Measurements from ENCODE around the gene ZNF215. TPM values are rescaled to one million over a fixed set of nuclear protein-coding genes. Genes with fewer than 3 reads are reported as not detected.
"Not testable (repeated sequence)": the region's sequence is repeated elsewhere in the genome, so short reads cannot be mapped to it uniquely, and the experiment has no call there.

Gene ZNF215
- total RNA-seq, 1 donor from 2014 or later, result 2.9 TPM

DNA sequence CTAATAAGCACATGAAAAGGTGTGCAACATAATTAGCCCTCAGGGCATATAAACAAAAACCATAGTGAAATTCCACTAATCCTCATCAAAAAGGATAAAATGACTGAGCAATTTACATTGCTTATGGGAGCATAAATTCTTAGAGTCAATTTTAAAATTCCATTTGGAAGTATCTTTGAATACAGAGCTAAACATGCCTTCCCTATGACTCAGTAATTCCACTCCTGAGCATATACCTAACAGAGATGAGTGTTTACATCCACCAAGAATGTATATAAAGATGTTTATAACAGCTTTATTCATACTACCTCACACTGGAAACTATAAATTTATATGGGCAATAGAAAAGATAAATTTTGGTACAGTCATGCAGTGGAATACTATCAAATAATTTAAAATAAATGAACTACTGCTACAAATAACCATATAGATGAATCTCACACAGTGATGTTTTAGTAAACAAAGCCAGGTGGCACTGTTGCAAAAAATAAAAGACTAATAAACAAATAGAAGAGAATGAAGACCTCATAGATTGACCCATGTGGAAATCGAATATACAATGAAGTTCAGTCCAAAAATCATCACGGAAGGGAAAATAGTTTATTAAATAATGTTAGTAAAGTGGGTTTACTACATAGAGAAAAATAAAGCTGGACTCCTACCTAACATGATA, 25.8 kb upstream of the ZNF215 start:
- H3K9me3 Mint-ChIP-seq (ENCODE audit: unreplicated experiment), result peaks cover 3% of the 10 kb centered on the region
- TF ChIP-seq EZH2 (IDR thresholded peaks at IDR 0.05; ENCODE audit: insufficient read depth, low read length), result no peak
- TF ChIP-seq, protein P1, sequence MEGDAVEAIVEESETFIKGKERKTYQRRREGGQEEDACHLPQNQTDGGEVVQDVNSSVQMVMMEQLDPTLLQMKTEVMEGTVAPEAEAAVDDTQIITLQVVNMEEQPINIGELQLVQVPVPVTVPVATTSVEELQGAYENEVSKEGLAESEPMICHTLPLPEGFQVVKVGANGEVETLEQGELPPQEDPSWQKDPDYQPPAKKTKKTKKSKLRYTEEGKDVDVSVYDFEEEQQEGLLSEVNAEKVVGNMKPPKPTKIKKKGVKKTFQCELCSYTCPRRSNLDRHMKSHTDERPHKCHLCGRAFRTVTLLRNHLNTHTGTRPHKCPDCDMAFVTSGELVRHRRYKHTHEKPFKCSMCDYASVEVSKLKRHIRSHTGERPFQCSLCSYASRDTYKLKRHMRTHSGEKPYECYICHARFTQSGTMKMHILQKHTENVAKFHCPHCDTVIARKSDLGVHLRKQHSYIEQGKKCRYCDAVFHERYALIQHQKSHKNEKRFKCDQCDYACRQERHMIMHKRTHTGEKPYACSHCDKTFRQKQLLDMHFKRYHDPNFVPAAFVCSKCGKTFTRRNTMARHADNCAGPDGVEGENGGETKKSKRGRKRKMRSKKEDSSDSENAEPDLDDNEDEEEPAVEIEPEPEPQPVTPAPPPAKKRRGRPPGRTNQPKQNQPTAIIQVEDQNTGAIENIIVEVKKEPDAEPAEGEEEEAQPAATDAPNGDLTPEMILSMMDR (IDR thresholded peaks at IDR 0.05; ENCODE audit: insufficient read depth, low read depth, low read length), result no peak
- no peak overlapping the region for H3K27ac Mint-ChIP-seq (ENCODE audit: unreplicated experiment)

DNA sequence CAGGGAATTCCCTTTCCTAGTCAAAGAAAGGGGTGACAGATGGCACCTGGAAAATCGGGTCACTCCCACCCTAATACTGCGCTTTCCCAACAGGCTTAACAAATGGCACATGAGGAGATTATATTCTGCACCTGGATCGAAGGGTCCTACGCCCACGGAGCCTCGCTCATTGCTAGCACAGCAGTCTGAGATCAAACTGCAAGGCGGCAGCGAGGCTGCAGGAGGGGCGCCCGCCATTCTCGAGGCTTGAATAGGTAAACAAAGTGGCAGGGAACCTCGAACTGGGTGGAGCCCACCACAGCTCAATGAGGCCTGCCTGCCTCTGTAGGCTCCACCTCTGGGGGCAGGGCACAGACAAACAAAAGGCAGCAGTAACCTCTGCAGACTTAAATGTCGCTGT, 21.4 kb upstream of the ZNF215 start:
- H3K27ac Mint-ChIP-seq (ENCODE audit: unreplicated experiment); H3K79me2 ChIP-seq (ENCODE audit: insufficient read depth, low read length); H3K4me3 ChIP-seq (ENCODE audit: insufficient read depth, low read depth, low read length); FAIRE-seq; H3K27me3 Mint-ChIP-seq (ENCODE audit: low read depth, unreplicated experiment); DNase-seq (ENCODE audit: low read depth); H3K36me3 Mint-ChIP-seq (ENCODE audit: low read depth, unreplicated experiment); H3K4me1 Mint-ChIP-seq (ENCODE audit: low read depth, unreplicated experiment); H3K4me2 ChIP-seq (ENCODE audit: low read length); H3K9me3 Mint-ChIP-seq (ENCODE audit: unreplicated experiment); H3K27ac ChIP-seq (ENCODE audit: low read depth, low read length); H2AFZ ChIP-seq (ENCODE audit: low read depth, low read length); H3K36me3 ChIP-seq (ENCODE audit: insufficient read depth, low read length); H3K9ac ChIP-seq (ENCODE audit: low read length); H3K27me3 ChIP-seq (ENCODE audit: insufficient read depth, low read length); H3K9me3 ChIP-seq (ENCODE audit: insufficient read depth, low read depth, low read length); H4K20me1 ChIP-seq (ENCODE audit: insufficient read depth, low read length); H3K4me3 Mint-ChIP-seq (ENCODE audit: unreplicated experiment); H3K4me1 ChIP-seq (ENCODE audit: insufficient read depth, low read length): not testable (repeated sequence)

More for the DNA sequence above, 25.8 kb upstream of the ZNF215 start:
- no peaks in the 10 kb centered on the region for H3K9me3 ChIP-seq (ENCODE audit: insufficient read depth, low read depth, low read length)
- H2AFZ ChIP-seq (ENCODE audit: low read depth, low read length), result no peak overlapping the region
- no peak overlapping the region for H3K27ac ChIP-seq (ENCODE audit: low read depth, low read length)
- no peaks in the 10 kb centered on the region for H3K4me1 Mint-ChIP-seq (ENCODE audit: low read depth, unreplicated experiment)
- no peaks in the 10 kb centered on the region for H3K36me3 ChIP-seq (ENCODE audit: insufficient read depth, low read length)
- no peak for FAIRE-seq
- DNase-seq (ENCODE audit: low read depth), result no peak
- no peaks in the 10 kb centered on the region for H3K36me3 Mint-ChIP-seq (ENCODE audit: low read depth, unreplicated experiment)
- no peak overlapping the region for H3K4me3 ChIP-seq (ENCODE audit: insufficient read depth, low read depth, low read length)
- no peak overlapping the region for H3K9ac ChIP-seq (ENCODE audit: low read length)
- no peaks in the 10 kb centered on the region for H3K27me3 ChIP-seq (ENCODE audit: insufficient read depth, low read length)
- H4K20me1 ChIP-seq (ENCODE audit: insufficient read depth, low read length), result no peaks in the 10 kb centered on the region
- no peak overlapping the region for H3K4me3 Mint-ChIP-seq (ENCODE audit: unreplicated experiment)
- no peak overlapping the region for H3K4me2 ChIP-seq (ENCODE audit: low read length)
- H3K79me2 ChIP-seq (ENCODE audit: insufficient read depth, low read length), result no peaks in the 10 kb centered on the region
- peaks cover 2% of the 10 kb centered on the region for H3K27me3 Mint-ChIP-seq (ENCODE audit: low read depth, unreplicated experiment)
- no peaks in the 10 kb centered on the region for H3K4me1 ChIP-seq (ENCODE audit: insufficient read depth, low read length)

DNA sequence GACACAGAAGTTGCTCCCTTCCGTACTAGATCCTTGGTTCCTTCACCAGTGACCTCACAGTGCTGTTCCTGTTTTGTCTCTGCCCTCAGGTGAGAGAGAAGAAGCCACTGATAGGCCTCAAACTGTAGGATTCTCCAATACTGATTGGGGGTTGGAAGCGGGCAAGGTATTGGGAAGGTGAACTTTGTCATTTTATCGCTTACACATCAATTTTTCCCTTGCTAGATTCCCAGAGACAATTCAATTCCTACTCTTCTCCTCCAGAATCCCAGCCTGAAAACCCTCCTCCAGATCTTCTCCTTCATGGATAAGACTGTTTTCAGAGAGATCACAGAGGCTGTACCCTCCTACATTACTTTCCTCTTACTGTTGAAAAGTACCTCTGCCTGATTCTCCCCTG, 14.8 kb upstream of the ZNF215 start:
- H3K36me3 Mint-ChIP-seq (ENCODE audit: low read depth, unreplicated experiment), result no peaks in the 10 kb centered on the region
- no peaks in the 10 kb centered on the region for H3K4me1 ChIP-seq (ENCODE audit: insufficient read depth, low read length)
- no peaks in the 10 kb centered on the region for H3K9me3 ChIP-seq (ENCODE audit: insufficient read depth, low read depth, low read length)
- H3K27ac Mint-ChIP-seq (ENCODE audit: unreplicated experiment), result no peak overlapping the region
- DNase-seq (ENCODE audit: low read depth), result no peak
- H3K4me3 Mint-ChIP-seq (ENCODE audit: unreplicated experiment), result no peak overlapping the region
- no peaks in the 10 kb centered on the region for H3K36me3 ChIP-seq (ENCODE audit: insufficient read depth, low read length)
- H3K27me3 ChIP-seq (ENCODE audit: insufficient read depth, low read length), result no peaks in the 10 kb centered on the region
- H3K27ac ChIP-seq (ENCODE audit: low read depth, low read length), result no peak overlapping the region
- H3K9ac ChIP-seq (ENCODE audit: low read length), result no peak overlapping the region
- no peak overlapping the region for H3K4me3 ChIP-seq (ENCODE audit: insufficient read depth, low read depth, low read length)
- H3K27me3 Mint-ChIP-seq (ENCODE audit: low read depth, unreplicated experiment), result no peaks in the 10 kb centered on the region
- H3K4me2 ChIP-seq (ENCODE audit: low read length), result no peak overlapping the region
- no peak overlapping the region for H2AFZ ChIP-seq (ENCODE audit: low read depth, low read length)
- no peaks in the 10 kb centered on the region for H3K79me2 ChIP-seq (ENCODE audit: insufficient read depth, low read length)
- no peaks in the 10 kb centered on the region for H3K4me1 Mint-ChIP-seq (ENCODE audit: low read depth, unreplicated experiment)
- H3K9me3 Mint-ChIP-seq (ENCODE audit: unreplicated experiment), result no peaks in the 10 kb centered on the region
- FAIRE-seq, result no peak
- no peaks in the 10 kb centered on the region for H4K20me1 ChIP-seq (ENCODE audit: insufficient read depth, low read length)
- no peak for TF ChIP-seq EZH2 (IDR thresholded peaks at IDR 0.05; ENCODE audit: insufficient read depth, low read length)
- TF ChIP-seq, protein P1 (IDR thresholded peaks at IDR 0.05; ENCODE audit: insufficient read depth, low read depth, low read length), result no peak
